SK-N-SH treated with all-trans-retinoic acid at 6 μM for 48 hours (cell line): Measurements from ENCODE around the gene NUCB2.

Source experiments
- ATAC-seq: fragments of 200-7000 bp; cut with Tn5 transposase; 3 replicates; pipeline ENCODE4 v1.9.1; 2020; ENCODE audit warnings: mild to moderate bottlenecking, moderate library complexity
- ARNTL ChIP-seq: fragments of 450-650 bp; formaldehyde crosslinking; IDR thresholded peaks from 2 replicates; pipeline ENCODE4 v1.5.0; 2020; ENCODE audit warnings: low read depth, mild to moderate bottlenecking, moderate library complexity, borderline replicate concordance
- BACH2 ChIP-seq: fragments of 250-450 bp; sonication (Bioruptor Pico); IDR thresholded peaks from 2 replicates; pipeline ENCODE4 v1.9.0; 2021; ENCODE audit warnings: mild to moderate bottlenecking, borderline replicate concordance
- CSDC2 ChIP-seq: fragments of 250-450 bp; sonication (Bioruptor Pico); IDR thresholded peaks from 2 replicates; pipeline ENCODE4 v1.5.0; 2020; ENCODE audit warnings: mild to moderate bottlenecking, moderate library complexity
- CSRNP3 ChIP-seq: fragments of 250-450 bp; sonication (Bioruptor Pico); IDR thresholded peaks from 2 replicates; pipeline ENCODE4 v1.5.1; 2021; ENCODE audit warnings: mild to moderate bottlenecking, moderate library complexity
- GLIS3 ChIP-seq: fragments of 250-450 bp; sonication (Bioruptor Pico); IDR thresholded peaks from 2 replicates; pipeline ENCODE4 v1.5.0; 2020; ENCODE audit warnings: mild to moderate bottlenecking, moderate library complexity
- ISL1 ChIP-seq: fragments of 250-450 bp; sonication (Bioruptor Pico); IDR thresholded peaks from 2 replicates; pipeline ENCODE4 v2.1.2; 2022; ENCODE audit warnings: mild to moderate bottlenecking, moderate library complexity
- OSR1 ChIP-seq: fragments of 250-450 bp; sonication (Bioruptor Pico); IDR thresholded peaks from 2 replicates; pipeline ENCODE4 v1.8.0; 2022; ENCODE audit warnings: moderate library complexity, mild to moderate bottlenecking, inconsistent platforms
- POU6F1 ChIP-seq: fragments of 250-450 bp; sonication (Bioruptor Pico); IDR thresholded peaks from 2 replicates; pipeline ENCODE4 v1.8.0; 2021; ENCODE audit warnings: low read depth, mild to moderate bottlenecking, moderate library complexity, borderline replicate concordance
- PPARA ChIP-seq: fragments of 250-450 bp; sonication (Bioruptor Pico); IDR thresholded peaks from 2 replicates; pipeline ENCODE4 v1.5.0; 2020; ENCODE audit warnings: mild to moderate bottlenecking, borderline replicate concordance
- RARB ChIP-seq: fragments of 250-450 bp; sonication (Bioruptor Pico); IDR thresholded peaks from 2 replicates; pipeline ENCODE4 v1.8.0; 2021; ENCODE audit warnings: mild to moderate bottlenecking, moderate library complexity
- SNAI2 ChIP-seq: fragments of 250-450 bp; sonication (Bioruptor Pico); IDR thresholded peaks from 2 replicates; pipeline ENCODE4 v1.5.0; 2020; ENCODE audit warnings: mild to moderate bottlenecking, moderate library complexity
- TCF4 ChIP-seq: fragments of 250-450 bp; sonication (Bioruptor Pico); IDR thresholded peaks from 2 replicates; pipeline ENCODE4 v1.8.0; 2021; ENCODE audit warnings: mild to moderate bottlenecking, moderate library complexity, borderline replicate concordance
- TSHZ2 ChIP-seq: fragments of 250-450 bp; sonication (Bioruptor Pico); IDR thresholded peaks from 2 replicates; pipeline ENCODE4 v1.5.0; 2020; ENCODE audit warnings: mild to moderate bottlenecking, moderate library complexity
- ZC3H10 ChIP-seq: fragments of 250-450 bp; sonication (Bioruptor Pico); IDR thresholded peaks from 2 replicates; pipeline ENCODE4 v1.5.1; 2021; ENCODE audit warnings: mild to moderate bottlenecking, moderate library complexity
- ZFP3 ChIP-seq: fragments of 250-450 bp; sonication (Bioruptor Pico); IDR thresholded peaks from 2 replicates; pipeline ENCODE4 v1.5.0; 2020; ENCODE audit warnings: mild to moderate bottlenecking, moderate library complexity
- ZFP30 ChIP-seq: fragments of 450-650 bp; formaldehyde crosslinking; IDR thresholded peaks from 2 replicates; pipeline ENCODE4 v1.5.0; 2022; ENCODE audit warnings: mild to moderate bottlenecking, moderate library complexity
- ZNF565 ChIP-seq: fragments of 450-650 bp; formaldehyde crosslinking; conservative IDR thresholded peaks from 2 replicates; pipeline ENCODE4 v1.5.0; 2020; ENCODE audit warnings: low read depth, mild to moderate bottlenecking, moderate library complexity
- ZNF70 ChIP-seq: fragments of 450-650 bp; formaldehyde crosslinking; IDR thresholded peaks from 2 replicates; pipeline ENCODE4 v1.5.0; 2020; ENCODE audit warnings: mild to moderate bottlenecking, moderate library complexity
- ZNF8 ChIP-seq: fragments of 450-650 bp; formaldehyde crosslinking; IDR thresholded peaks from 2 replicates; pipeline ENCODE4 v1.5.0; 2020; ENCODE audit warnings: mild to moderate bottlenecking, moderate library complexity
- TF ChIP-seq, protein P1 (sequence below): fragments of 250-450 bp; sonication (Bioruptor Pico); IDR thresholded peaks from 2 replicates; pipeline ENCODE4 v1.5.1; 2020; ENCODE audit warnings: low read depth, mild to moderate bottlenecking, moderate library complexity

NUCB2 gene

GRCh38 chr11:17273211-17273610 lies 3.3 kb upstream of the NUCB2 start (continued):
- TF ChIP-seq TSHZ2 (CRISPR knock-in tag) (no peak), SNAI2 (CRISPR knock-in tag) (no peak), ISL1 (CRISPR knock-in tag) (no peak), TCF4 (CRISPR knock-in tag) (no peak)

- ATAC-seq: no peak
These were observed 2.8 kb upstream of the NUCB2 start for GRCh38 chr11:17273668-17274282.

More at GRCh38 chr11:17273668-17274282, 2.8 kb upstream of the NUCB2 start:
- TF ChIP-seq ZNF565 (CRISPR knock-in tag) (no peak), ZFP3 (CRISPR knock-in tag) (no peak), ZNF70 (CRISPR knock-in tag) (no peak), ZC3H10 (CRISPR knock-in tag) (no peak), CSRNP3 (no peak), POU6F1 (CRISPR knock-in tag) (no peak), ZFP30 (no peak), ISL1 (CRISPR knock-in tag) (no peak), OSR1 (CRISPR knock-in tag) (no peak), GLIS3 (no peak), BACH2 (CRISPR knock-in tag) (no peak), CSDC2 (CRISPR knock-in tag) (no peak), TCF4 (CRISPR knock-in tag) (no peak), TSHZ2 (CRISPR knock-in tag) (no peak), RARB (CRISPR knock-in tag) (no peak), PPARA (CRISPR knock-in tag) (no peak), ZNF8 (CRISPR knock-in tag) (no peak), ARNTL (CRISPR knock-in tag) (no peak)
- TF ChIP-seq, protein P1, sequence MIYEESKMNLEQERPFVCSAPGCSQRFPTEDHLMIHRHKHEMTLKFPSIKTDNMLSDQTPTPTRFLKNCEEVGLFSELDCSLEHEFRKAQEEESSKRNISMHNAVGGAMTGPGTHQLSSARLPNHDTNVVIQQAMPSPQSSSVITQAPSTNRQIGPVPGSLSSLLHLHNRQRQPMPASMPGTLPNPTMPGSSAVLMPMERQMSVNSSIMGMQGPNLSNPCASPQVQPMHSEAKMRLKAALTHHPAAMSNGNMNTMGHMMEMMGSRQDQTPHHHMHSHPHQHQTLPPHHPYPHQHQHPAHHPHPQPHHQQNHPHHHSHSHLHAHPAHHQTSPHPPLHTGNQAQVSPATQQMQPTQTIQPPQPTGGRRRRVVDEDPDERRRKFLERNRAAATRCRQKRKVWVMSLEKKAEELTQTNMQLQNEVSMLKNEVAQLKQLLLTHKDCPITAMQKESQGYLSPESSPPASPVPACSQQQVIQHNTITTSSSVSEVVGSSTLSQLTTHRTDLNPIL (CRISPR knock-in tag): no peak
